Subcutaneous adipose tissue (tissue), 4 donors: ENCODE data around the gene PPP2R3C. TPM values are rescaled to one million over a fixed set of nuclear protein-coding genes. Genes with fewer than 3 reads are reported as not detected.

Source experiments
- CTCF ChIP-seq: fragments of 450-650 bp; IDR thresholded peaks from one replicate; pipeline ENCODE4 v1.5.1; 2016; ENCODE audit warnings: low read depth, mild to moderate bottlenecking, control low read depth, antibody characterized with exemption, moderate library complexity
- total RNA-seq, 4 donors: library from RNA; depleted of rRNA; stranded (reverse); fragments of >200 nt; gene quantifications; one replicate each; pipeline ENCODE4 v1.1.0, GENCODE V29; 2016

PPP2R3C gene
- total RNA-seq, 4 donors from 2014 or later = 26.9 to 50.2 (median 30.4) TPM

DNA sequence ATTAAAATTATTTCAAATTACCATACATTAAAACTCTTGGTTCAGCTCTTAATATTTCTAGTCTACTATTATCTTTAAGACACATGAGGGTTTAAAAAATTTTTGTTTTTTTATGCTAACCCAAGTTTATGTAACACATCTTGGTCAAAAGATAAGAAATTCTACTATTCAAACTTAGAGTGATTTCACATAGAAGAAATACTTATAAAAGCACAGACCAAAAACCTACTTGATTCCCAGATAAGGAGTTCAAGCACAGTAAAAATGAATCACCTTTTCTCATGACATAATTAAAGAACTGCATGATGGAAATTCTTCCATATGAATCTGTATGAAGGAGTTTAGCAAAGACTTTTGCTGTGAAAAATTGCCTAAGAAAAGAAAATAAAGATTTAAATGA, 13.9 kb downstream of the PPP2R3C start:
- no peak for TF ChIP-seq CTCF

DNA sequence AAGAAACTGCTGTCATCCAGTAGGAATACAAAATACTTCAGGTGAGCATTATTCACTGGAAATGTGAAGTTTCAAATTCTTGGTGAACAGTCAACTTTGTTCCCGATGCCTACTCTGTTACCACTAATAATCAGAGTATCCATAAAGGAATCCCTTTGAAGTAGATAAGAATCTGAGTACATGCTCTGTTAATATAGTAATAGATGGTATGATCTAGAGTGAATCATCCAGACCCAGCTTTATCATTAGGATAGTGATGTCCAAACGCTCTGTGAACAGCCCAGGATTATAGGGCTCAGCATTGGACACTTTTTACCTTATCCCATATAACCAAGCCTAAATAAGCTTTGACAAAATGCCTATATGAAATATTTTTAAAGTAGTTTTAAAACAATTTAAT, 33.3 kb downstream of the PPP2R3C start:
- TF ChIP-seq CTCF = no peak

GRCh38 chr14:35085441-35085840, 36.3 kb downstream of the PPP2R3C start:
- TF ChIP-seq CTCF = no peak

DNA sequence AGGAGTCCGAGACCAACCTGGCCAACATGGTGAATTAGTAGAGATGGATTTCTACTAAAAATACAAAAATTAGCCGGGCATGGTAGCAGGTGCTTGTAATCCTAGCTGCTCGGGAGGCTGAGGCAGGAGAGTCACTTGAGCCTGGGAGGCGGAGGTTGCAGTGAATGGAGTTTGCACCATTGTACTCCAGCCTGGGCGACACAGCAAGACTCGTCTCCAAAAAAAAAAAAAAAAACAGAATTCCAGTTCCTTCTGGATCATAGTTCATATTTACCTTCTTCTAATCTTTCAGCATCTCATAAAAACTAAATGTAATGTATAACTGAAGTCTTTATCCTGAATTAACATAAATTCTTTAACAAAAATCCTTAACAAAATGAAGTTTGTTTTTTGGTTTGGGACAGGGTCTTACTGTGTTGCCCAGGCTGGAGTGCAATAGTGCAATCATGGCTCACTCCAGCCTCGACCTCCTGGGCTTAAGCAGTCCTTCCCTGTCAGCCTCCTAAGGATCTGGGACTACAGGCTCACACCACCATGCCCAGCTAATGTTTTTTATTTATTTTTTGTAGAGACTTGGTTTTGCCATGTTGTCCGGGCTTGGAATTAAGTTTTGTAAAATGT, 38.1 kb downstream of the PPP2R3C start:
- TF ChIP-seq CTCF = no peak

DNA sequence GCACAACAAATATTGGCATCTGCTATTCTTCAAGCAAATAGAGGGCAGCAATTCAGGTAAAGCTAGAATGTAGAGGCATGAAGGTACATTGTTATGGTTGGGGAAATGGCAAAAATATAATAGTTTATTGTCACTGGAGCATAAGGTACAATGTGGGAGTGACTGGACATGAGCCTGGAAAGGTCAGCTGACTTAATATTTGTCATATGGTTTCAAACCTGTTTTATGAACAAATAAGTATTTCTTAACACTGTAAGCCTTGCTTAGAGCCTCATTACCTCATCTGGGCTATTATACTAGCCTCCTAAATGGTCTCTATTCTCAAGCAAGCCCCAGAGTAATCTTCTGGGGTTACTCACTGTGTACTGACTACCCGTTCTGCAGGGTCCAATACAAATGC, 42.0 kb downstream of the PPP2R3C start:
- TF ChIP-seq CTCF = no peak

DNA sequence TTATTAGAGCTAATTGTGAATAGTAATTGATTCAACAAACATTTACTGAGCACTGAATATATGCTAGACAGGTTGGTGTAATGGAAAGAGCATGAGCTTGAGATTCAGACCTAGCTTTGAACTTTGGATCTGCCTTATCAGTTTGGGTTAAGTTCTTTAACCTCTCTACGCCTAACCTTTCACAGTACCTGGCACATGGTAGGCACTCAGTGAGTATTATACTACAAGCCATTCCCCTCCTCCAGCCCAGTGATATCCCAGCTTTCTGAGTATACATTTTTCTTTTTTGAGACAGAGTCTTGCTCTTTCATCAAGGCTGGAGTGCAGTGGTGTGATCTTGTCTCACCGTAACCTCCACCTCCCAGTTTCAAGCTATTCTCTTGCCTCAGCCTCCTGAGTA, 43.7 kb downstream of the PPP2R3C start:
- no peak for TF ChIP-seq CTCF

DNA sequence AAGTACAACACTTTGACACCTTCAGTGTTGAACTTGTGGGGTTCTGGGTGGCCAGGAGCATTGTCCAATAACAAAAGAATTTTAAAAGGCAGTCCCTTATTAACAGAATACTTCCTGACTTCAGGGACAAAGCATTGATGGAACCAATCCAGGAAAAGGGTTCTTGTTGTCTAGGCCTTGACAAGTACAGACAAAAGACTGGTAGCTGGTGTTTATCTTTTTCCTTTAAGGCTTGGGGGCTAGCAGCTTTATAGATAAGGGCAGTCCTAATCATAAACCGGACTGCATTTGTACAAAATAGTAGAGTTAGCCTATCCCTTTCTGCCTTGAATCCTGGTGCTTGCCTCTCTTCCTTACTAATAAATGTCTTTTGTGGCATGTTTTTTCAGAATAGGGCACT, 48.3 kb downstream of the PPP2R3C start:
- no peak for TF ChIP-seq CTCF
